Mammary epithelial cell (primary cell): Measurements from ENCODE around the gene NEDD8.

Experiments used
- CTCF ChIP-seq, 2 donors: IDR thresholded peaks in 1 of 2; conservative IDR thresholded peaks in 1 of 2; 2 replicates each; pipeline ENCODE4 v1.5.1; 2011 to 2012; ENCODE audit warnings: inconsistent platforms in 2 of 2, low read length in 2 of 2, mild to moderate bottlenecking in 2 of 2, control low read depth in 1 of 2, low read depth in 1 of 2; ENCODE audit not compliant: insufficient read depth in 1 of 2; ENCODE audit errors: extremely low read depth in 1 of 2
- EZH2 ChIP-seq: IDR thresholded peaks from 2 replicates; pipeline ENCODE4 v1.6.1; 2012; ENCODE audit warnings: low read length, inconsistent platforms, borderline replicate concordance

GRCh38 chr14:24183014-24183481 is 49.1 kb downstream of the NEDD8 start:
- TF ChIP-seq CTCF (conservative IDR thresholded peaks at IDR 0.05 in 1 of 2, IDR thresholded peaks at IDR 0.05 in 1 of 2; ENCODE audit: extremely low read depth in 1 of 2, insufficient read depth in 1 of 2, low read depth in 1 of 2, low read length in 2 of 2): no peak
- no peak for TF ChIP-seq EZH2
